HepG2 (cell line): Measurements from ENCODE around the gene UAP1L1. TPM values are rescaled to one million over a fixed set of nuclear protein-coding genes. Genes with fewer than 3 reads are reported as not detected.
A peak's percentile ranks its signal among the peaks of the same experiment; 100 is the strongest.

Experiments used
- BRD4 ChIP-seq: sonication (generic); formaldehyde crosslinking; IDR thresholded peaks from 2 replicates; pipeline ENCODE4 v1.4.0; 2020; ENCODE audit warnings: missing genetic modification reagents
- EZH2 ChIP-seq: conservative IDR thresholded peaks from 2 replicates; pipeline ENCODE4 v1.6.1; 2012; ENCODE audit warnings: mild to moderate bottlenecking, low read depth, low read length, moderate library complexity
- FOXP1 ChIP-seq, 2 experiments: fragments of 450-650 bp in 1 of 2; IDR thresholded peaks; 2 replicates each; pipeline ENCODE4 v1.6.1; 2017 to 2018; ENCODE audit warnings: antibody characterized with exemption in 1 of 2
- HNRNPL ChIP-seq: fragments of 200-400 bp; formaldehyde crosslinking; IDR thresholded peaks from 2 replicates; pipeline ENCODE4 v1.6.1; 2017; ENCODE audit warnings: mild to moderate bottlenecking, low read depth, low read length
- JUNB ChIP-seq: sonication (generic); formaldehyde crosslinking; IDR thresholded peaks from 2 replicates; pipeline ENCODE4 v1.8.0; 2022; ENCODE audit warnings: missing genetic modification reagents, mild to moderate bottlenecking, borderline replicate concordance
- KDM4B ChIP-seq: sonication (generic); formaldehyde crosslinking; IDR thresholded peaks from 2 replicates; pipeline ENCODE4 v1.4.0; 2020; ENCODE audit warnings: missing genetic modification reagents
- MIER2 ChIP-seq: IDR thresholded peaks from 2 replicates; pipeline ENCODE4 v1.6.1; 2016; ENCODE audit warnings: missing biosample characterization, missing genetic modification reagents
- NR2F2 ChIP-seq: IDR thresholded peaks from 2 replicates; pipeline ENCODE4 v1.6.1; 2012; ENCODE audit warnings: low read depth, inconsistent platforms, borderline replicate concordance
- NR2F6 ChIP-seq, 2 experiments: IDR thresholded peaks; 2 replicates each; pipeline ENCODE4 v1.6.1; 2016; ENCODE audit warnings: antibody characterized with exemption in 1 of 2, mild to moderate bottlenecking in 1 of 2
- PITX1 ChIP-seq: sonication (generic); formaldehyde crosslinking; IDR thresholded peaks from 2 replicates; pipeline ENCODE4 v1.5.1; 2020; ENCODE audit warnings: mild to moderate bottlenecking, missing genetic modification reagents
- PRPF4 ChIP-seq: fragments of 200-400 bp; formaldehyde crosslinking; IDR thresholded peaks from 2 replicates; pipeline ENCODE4 v1.6.1; 2016; ENCODE audit warnings: low read length, low read depth; ENCODE audit not compliant: poor library complexity, severe bottlenecking
- SIX4 ChIP-seq: sonication (generic); formaldehyde crosslinking; IDR thresholded peaks from 2 replicates; pipeline ENCODE4 v1.4.0; 2020; ENCODE audit warnings: missing genetic modification reagents
- SMC3 ChIP-seq: IDR thresholded peaks from 2 replicates; pipeline ENCODE4 v1.6.1; 2011; ENCODE audit warnings: low read length, improper control_type of control experiment
- ZBTB20 ChIP-seq: sonication (generic); formaldehyde crosslinking; IDR thresholded peaks from 2 replicates; pipeline ENCODE4 v1.8.1; 2023; ENCODE audit warnings: missing genetic modification reagents, low read depth, mild to moderate bottlenecking, borderline replicate concordance
- ZFYVE20 ChIP-seq: sonication (generic); formaldehyde crosslinking; IDR thresholded peaks from 2 replicates; pipeline ENCODE4 v1.8.0; 2023; ENCODE audit warnings: low read depth, mild to moderate bottlenecking, moderate library complexity, missing genetic modification reagents, borderline replicate concordance
- ZNF124 ChIP-seq: sonication (generic); formaldehyde crosslinking; IDR thresholded peaks from 2 replicates; pipeline ENCODE4 v1.4.0; 2020; ENCODE audit warnings: missing genetic modification reagents
- ZNF326 ChIP-seq: sonication (generic); formaldehyde crosslinking; IDR thresholded peaks from 2 replicates; pipeline ENCODE4 v1.4.0; 2020; ENCODE audit warnings: missing genetic modification reagents, borderline replicate concordance
- ZNF468 ChIP-seq: sonication (generic); formaldehyde crosslinking; IDR thresholded peaks from 2 replicates; pipeline ENCODE4 v1.8.0; 2022; ENCODE audit warnings: mild to moderate bottlenecking, moderate library complexity, missing genetic modification reagents
- ZNF607 ChIP-seq: sonication (generic); formaldehyde crosslinking; IDR thresholded peaks from 2 replicates; pipeline ENCODE4 v1.5.1; 2020; ENCODE audit warnings: missing genetic modification reagents, mild to moderate bottlenecking, borderline replicate concordance
- ZNF678 ChIP-seq: sonication (generic); formaldehyde crosslinking; IDR thresholded peaks from 2 replicates; pipeline ENCODE4 v1.4.0; 2020; ENCODE audit warnings: mild to moderate bottlenecking, missing genetic modification reagents
- ZNF891 ChIP-seq: sonication (generic); formaldehyde crosslinking; IDR thresholded peaks from 2 replicates; pipeline ENCODE4 v1.5.0; 2020; ENCODE audit warnings: mild to moderate bottlenecking, missing genetic modification reagents
- ZSCAN31 ChIP-seq: sonication (generic); formaldehyde crosslinking; IDR thresholded peaks from 2 replicates; pipeline ENCODE4 v1.5.0; 2020; ENCODE audit warnings: low read depth, mild to moderate bottlenecking, missing genetic modification reagents
- polyA plus RNA-seq, 8 experiments: library from polyadenylated mRNA; depleted of rRNA in 3 of 8; stranded (reverse) in 7 of 8; unstranded in 1 of 8; fragments of >200 nt; fragmentation: Illumina TruSeq in 4 of 8; extraction: Trizol in 4 of 8; gene quantifications; 2 replicates each; pipeline versions ENCODE4 v1.2.1 to v1.2.3, GENCODE V29; 2011 to 2016; ENCODE audit warnings: low read depth in 4 of 8, missing spikeins in 1 of 8, mixed read lengths in 1 of 8; ENCODE audit not compliant: insufficient read depth in 1 of 8
- total RNA-seq, 5 experiments: library from RNA; depleted of rRNA; stranded (reverse); fragments of >200 nt; fragmentation: Illumina TruSeq; extraction: Trizol; gene quantifications; 2 replicates each; pipeline ENCODE4 v1.2.3, GENCODE V29; 2016; ENCODE audit warnings: low read depth in 1 of 5
- TF ChIP-seq, protein P1 (sequence below): sonication (generic); formaldehyde crosslinking; conservative IDR thresholded peaks from 2 replicates; pipeline ENCODE4 v1.4.0; 2020; ENCODE audit warnings: missing genetic modification reagents
- TF ChIP-seq, protein P2 (sequence below): sonication (generic); formaldehyde crosslinking; IDR thresholded peaks from 2 replicates; pipeline ENCODE4 v1.5.0; 2020; ENCODE audit warnings: missing genetic modification reagents
- TF ChIP-seq, protein P3 (sequence below): sonication (generic); formaldehyde crosslinking; IDR thresholded peaks from 2 replicates; pipeline ENCODE4 v1.4.0; 2020; ENCODE audit warnings: missing genetic modification reagents

The UAP1L1 gene
- total and polyA plus RNA-seq, 2 of the 13 experiments (the other 11 are each of a cell fraction or from before 2014, with no cell fraction given): 5.4 to 6.4 TPM

DNA sequence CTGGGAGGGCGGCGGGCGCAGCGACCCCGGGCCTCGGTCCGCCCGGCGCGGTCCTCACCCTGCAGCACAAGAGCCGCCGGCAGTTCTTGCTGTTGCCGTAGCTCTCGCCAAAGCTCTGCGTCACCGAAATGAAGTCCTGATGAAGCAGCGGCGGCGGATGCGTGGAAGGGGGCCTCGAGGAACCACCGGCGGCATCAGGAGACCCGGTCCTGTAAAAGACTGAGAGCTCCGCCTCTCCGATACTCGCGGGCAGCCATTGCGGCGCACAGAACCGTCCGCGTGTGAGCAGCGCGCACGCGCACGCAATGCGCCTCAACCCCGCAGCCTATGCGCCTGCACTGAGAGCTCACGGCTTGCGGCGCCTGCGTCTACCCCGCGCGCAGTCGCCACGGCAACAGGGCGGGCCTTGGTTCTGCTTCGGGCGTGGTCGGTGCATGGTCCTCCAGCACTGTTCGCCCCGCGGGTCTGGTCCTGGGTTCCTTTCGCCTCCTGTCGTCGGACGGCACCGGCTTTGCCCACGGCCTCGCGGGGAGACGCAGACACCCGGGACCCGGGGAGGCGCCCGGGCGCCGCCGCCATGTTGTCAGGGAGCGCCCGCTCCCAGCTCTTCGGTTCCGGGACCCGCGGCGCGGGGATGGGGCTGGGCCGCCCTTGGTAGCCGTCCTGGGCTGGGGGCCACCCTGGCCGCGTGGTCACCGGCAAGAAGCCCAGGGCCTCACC lies 52.3 kb downstream of the UAP1L1 start (continued):
- TF ChIP-seq, protein P1, sequence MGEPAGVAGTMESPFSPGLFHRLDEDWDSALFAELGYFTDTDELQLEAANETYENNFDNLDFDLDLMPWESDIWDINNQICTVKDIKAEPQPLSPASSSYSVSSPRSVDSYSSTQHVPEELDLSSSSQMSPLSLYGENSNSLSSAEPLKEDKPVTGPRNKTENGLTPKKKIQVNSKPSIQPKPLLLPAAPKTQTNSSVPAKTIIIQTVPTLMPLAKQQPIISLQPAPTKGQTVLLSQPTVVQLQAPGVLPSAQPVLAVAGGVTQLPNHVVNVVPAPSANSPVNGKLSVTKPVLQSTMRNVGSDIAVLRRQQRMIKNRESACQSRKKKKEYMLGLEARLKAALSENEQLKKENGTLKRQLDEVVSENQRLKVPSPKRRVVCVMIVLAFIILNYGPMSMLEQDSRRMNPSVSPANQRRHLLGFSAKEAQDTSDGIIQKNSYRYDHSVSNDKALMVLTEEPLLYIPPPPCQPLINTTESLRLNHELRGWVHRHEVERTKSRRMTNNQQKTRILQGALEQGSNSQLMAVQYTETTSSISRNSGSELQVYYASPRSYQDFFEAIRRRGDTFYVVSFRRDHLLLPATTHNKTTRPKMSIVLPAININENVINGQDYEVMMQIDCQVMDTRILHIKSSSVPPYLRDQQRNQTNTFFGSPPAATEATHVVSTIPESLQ: no peak
- TF ChIP-seq ZBTB20 (CRISPR knock-in tag) (peak; percentile 56; the same call in 1 of the 2 replicates), ZSCAN31 (no peak; the same call in 1 of the 2 replicates), ZNF891 (CRISPR knock-in tag) (no peak), PRPF4 (no peak), KDM4B (CRISPR knock-in tag) (no peak), EZH2 (no peak), PITX1 (CRISPR knock-in tag) (peak; percentile 76), HNRNPL (no peak), ZFYVE20 (CRISPR knock-in tag) (0 out of 2 replicates have a peak, but pooled peaks have one; percentile 9), ZNF326 (CRISPR knock-in tag) (no peak), JUNB (no peak), SIX4 (CRISPR knock-in tag) (no peak), NR2F2 (no peak), ZNF607 (CRISPR knock-in tag) (peak; percentile 65; the same call in 1 of the 2 replicates), ZNF678 (CRISPR knock-in tag) (no peak; the same call in 1 of the 2 replicates), MIER2 (peak; percentile 36; the same call in 1 of the 2 replicates), BRD4 (peak; percentile 80; the same call in 1 of the 2 replicates), FOXP1 (IDR thresholded peaks at IDR 0.05) (no peak), FOXP1 (CRISPR knock-in tag; IDR thresholded peaks at IDR 0.05) (no peak), SMC3 (no peak), ZNF124 (CRISPR knock-in tag) (no peak; the same call in 1 of the 2 replicates), NR2F6 (IDR thresholded peaks at IDR 0.05) (no peak), NR2F6 (CRISPR knock-in tag; IDR thresholded peaks at IDR 0.05) (peak; percentile 42; the same call in 1 of the 2 replicates), ZNF468 (CRISPR knock-in tag) (no peak)
- TF ChIP-seq, protein P2, sequence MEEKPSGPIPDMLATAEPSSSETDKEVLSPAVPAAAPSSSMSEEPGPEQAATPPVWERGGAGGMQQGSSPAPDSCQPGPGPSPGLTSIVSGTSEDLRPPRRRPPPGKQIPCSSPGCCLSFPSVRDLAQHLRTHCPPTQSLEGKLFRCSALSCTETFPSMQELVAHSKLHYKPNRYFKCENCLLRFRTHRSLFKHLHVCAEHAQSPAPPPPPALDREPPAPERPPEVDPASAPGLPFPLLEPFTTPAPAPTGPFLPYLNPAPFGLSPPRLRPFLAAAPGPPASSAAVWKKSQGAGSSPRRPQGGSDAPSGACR (CRISPR knock-in tag): peak; percentile 67; the same call in 1 of the 2 replicates
- TF ChIP-seq, protein P3, sequence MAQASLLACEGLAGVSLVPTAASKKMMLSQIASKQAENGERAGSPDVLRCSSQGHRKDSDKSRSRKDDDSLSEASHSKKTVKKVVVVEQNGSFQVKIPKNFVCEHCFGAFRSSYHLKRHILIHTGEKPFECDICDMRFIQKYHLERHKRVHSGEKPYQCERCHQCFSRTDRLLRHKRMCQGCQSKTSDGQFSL (CRISPR knock-in tag): no peak
